Fibroblast of pulmonary artery (primary cell): ENCODE measurements around the gene DLK1.

Source experiments
- DNase-seq: peaks from one replicate; pipeline ENCODE4 v3.0.0-alpha.2; 2010; ENCODE audit warnings: low read depth
- H3K4me3 ChIP-seq: replicated peaks from 2 replicates; pipeline ENCODE4 v1.5.1; 2011; ENCODE audit warnings: low read depth, mild to moderate bottlenecking, control low read depth, low read length, moderate library complexity
- CTCF ChIP-seq: IDR thresholded peaks from 2 replicates; pipeline ENCODE4 v1.5.1; 2011; ENCODE audit warnings: mild to moderate bottlenecking, control low read depth, low read length, inconsistent platforms; ENCODE audit errors: missing control alignments

DLK1 gene

GRCh38 chr14:100680439-100681051 is 46.1 kb upstream of the DLK1 start:
- DNase-seq: no peak
- TF ChIP-seq CTCF: no peak
- H3K4me3 ChIP-seq: no peak overlapping the region

- no peak overlapping the region for H3K4me3 ChIP-seq
- DNase-seq: no peak
- TF ChIP-seq CTCF: no peak
Observed at GRCh38 chr14:100681111-100681510, 45.6 kb upstream of the DLK1 start.

- no peak overlapping the region for H3K4me3 ChIP-seq
- DNase-seq: no peak
- TF ChIP-seq CTCF: no peak
Observed at GRCh38 chr14:100682749-100683148, 43.9 kb upstream of the DLK1 start.

- no peak overlapping the region for H3K4me3 ChIP-seq
- TF ChIP-seq CTCF: no peak
- DNase-seq: no peak
Observed at GRCh38 chr14:100683578-100683977, 43.1 kb upstream of the DLK1 start.

- DNase-seq: no peak
- H3K4me3 ChIP-seq: no peak overlapping the region
- TF ChIP-seq CTCF: no peak
Observed at GRCh38 chr14:100684154-100684553, 42.5 kb upstream of the DLK1 start.

DNA sequence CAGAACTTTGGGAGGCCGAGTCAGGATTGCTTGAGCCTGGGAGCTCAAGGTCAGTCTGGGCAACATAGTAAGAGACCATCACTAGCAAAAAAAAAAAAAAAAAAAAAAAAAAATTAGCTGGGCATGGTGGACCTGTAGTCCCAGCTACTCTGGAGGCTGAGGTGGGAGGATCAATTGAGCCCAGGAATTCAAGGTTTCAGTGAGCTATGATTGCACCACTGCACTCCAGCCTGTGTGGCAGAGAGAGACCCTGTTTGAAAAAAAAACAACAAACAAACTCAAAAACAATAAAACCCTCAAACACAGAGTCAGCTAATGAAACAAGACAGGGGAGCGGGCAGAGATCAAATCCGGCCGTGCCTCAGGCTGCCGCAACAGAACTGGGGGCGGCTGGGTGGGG is 41.7 kb upstream of the DLK1 start:
- DNase-seq: no peak
- no peak overlapping the region for H3K4me3 ChIP-seq
- no peak for TF ChIP-seq CTCF

DNA sequence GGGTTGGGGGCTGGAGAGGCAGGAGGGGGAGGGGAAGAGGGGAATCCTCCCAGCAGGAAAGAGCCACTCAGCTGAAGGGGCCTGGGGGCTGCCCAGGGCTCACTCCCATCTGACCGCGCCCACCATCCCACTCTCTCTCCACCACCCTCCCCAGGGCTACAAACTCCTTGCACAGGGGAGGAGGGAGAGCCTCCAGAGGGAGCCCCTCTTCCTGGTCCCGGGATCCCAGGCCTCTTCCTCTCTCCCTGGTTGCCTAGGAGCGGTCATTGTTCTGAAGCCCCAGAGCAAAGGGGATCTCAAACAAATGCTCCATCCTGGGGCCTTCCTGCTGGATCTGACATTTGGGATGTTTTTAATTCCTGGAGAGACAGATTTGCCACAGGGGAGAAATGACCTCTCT is 39.8 kb upstream of the DLK1 start:
- TF ChIP-seq CTCF: no peak
- no peak overlapping the region for H3K4me3 ChIP-seq
- DNase-seq: no peak
